ENCODE data around the gene SLC13A2.

GRCh38 chr17:28506763-28507487 lies 33.5 kb downstream of the SLC13A2 start:
- TF ChIP-seq SP1 (IDR thresholded peaks at IDR 0.05) (no peak), FOXM1 (IDR thresholded peaks at IDR 0.05; ENCODE audit: borderline replicate concordance) (no peak), LEF1 (IDR thresholded peaks at IDR 0.05; ENCODE audit: borderline replicate concordance) (no peak), SUZ12 (IDR thresholded peaks at IDR 0.05) (no peak), BHLHE40 (IDR thresholded peaks at IDR 0.05; ENCODE audit: borderline replicate concordance) (no peak), TARDBP (IDR thresholded peaks at IDR 0.05) (no peak), NFRKB (IDR thresholded peaks at IDR 0.05) (no peak), FOXA1 (IDR thresholded peaks at IDR 0.05) (no peak), ARNT (IDR thresholded peaks at IDR 0.05) (no peak), L3MBTL2 (conservative IDR thresholded peaks at IDR 0.05) (no peak), ELF4 (IDR thresholded peaks at IDR 0.05) (no peak), FOXK2 (IDR thresholded peaks at IDR 0.05) (no peak), PKNOX1 (IDR thresholded peaks at IDR 0.05) (no peak), HDGF (IDR thresholded peaks at IDR 0.05; ENCODE audit: borderline replicate concordance) (no peak)
